Lower leg skin (tissue), 3 donors: ENCODE data around the gene CNOT4.

Experiments
- CTCF ChIP-seq, 3 donors: fragments of 450-650 bp; IDR thresholded peaks; one replicate each; pipeline ENCODE4 v1.5.1; 2016; ENCODE audit warnings: antibody characterized with exemption in 3 of 3, mild to moderate bottlenecking in 3 of 3, moderate library complexity in 2 of 3
- POLR2A ChIP-seq, 2 donors: fragments of 450-650 bp; IDR thresholded peaks; one replicate each; pipeline ENCODE4 v1.6.1; 2016 to 2017; ENCODE audit warnings: antibody characterized with exemption in 2 of 2, mild to moderate bottlenecking in 1 of 2, moderate library complexity in 1 of 2

DNA sequence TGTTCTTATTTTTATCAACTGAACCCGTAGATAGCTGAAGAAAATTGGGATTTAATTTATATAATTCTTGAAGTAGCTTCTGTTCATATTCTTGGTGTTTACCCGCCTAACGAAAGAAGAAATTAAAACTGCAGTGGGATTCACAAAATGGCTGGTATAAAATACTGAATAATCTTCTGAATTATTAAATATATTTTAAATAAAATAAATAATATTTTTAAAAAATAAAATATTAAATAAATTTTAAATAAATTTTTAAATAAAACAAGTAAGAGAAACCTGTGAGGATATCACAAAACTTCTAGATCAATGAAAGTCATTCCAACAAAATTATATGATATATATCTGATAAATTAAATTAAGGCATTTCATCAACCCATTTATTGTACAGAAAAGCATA lies 99.4 kb downstream of the CNOT4 start:
- no peak for TF ChIP-seq POLR2A (IDR thresholded peaks at IDR 0.05)
- TF ChIP-seq CTCF (IDR thresholded peaks at IDR 0.05), result no peak
